OCI-LY1 (cell line): ENCODE measurements around the gene PUS10.
A peak's percentile ranks its signal among the peaks of the same experiment; 100 is the strongest.

Experiments
- H2AFZ ChIP-seq: fragments of 200-600 bp; sonication (generic), shearing (Covaris generic); 2 replicates; pipeline ENCODE4 v1.6.0; 2014; ENCODE audit warnings: antibody characterized with exemption, mild to moderate bottlenecking, low read length
- H3F3A ChIP-seq: fragments of 200-600 bp; sonication (generic), shearing (Covaris generic); 2 replicates; pipeline ENCODE4 v1.6.0; 2014; ENCODE audit warnings: mild to moderate bottlenecking, antibody characterized with exemption, low read length, moderate library complexity; ENCODE audit not compliant: insufficient read depth
- H3K27ac ChIP-seq: fragments of 200-600 bp; sonication (generic); 2 replicates; pipeline ENCODE4 v1.5.1; 2014; ENCODE audit warnings: low read length, mixed run types, mild to moderate bottlenecking, low read depth; ENCODE audit not compliant: poor library complexity, severe bottlenecking
- H3K27me3 ChIP-seq: fragments of 200-600 bp; sonication (generic); 2 replicates; pipeline ENCODE4 v1.6.0; 2014; ENCODE audit warnings: antibody characterized with exemption, mild to moderate bottlenecking, low read length, moderate library complexity; ENCODE audit not compliant: insufficient read depth
- H3K36me3 ChIP-seq: fragments of 200-600 bp; sonication (generic); 2 replicates; pipeline ENCODE4 v1.6.1; 2014; ENCODE audit warnings: mild to moderate bottlenecking, antibody characterized with exemption, low read length, moderate library complexity, mixed read lengths; ENCODE audit not compliant: insufficient read depth
- H3K4me1 ChIP-seq: fragments of 200-600 bp; sonication (generic); 2 replicates; pipeline ENCODE4 v1.5.1; 2014; ENCODE audit warnings: mild to moderate bottlenecking, low read length, moderate library complexity; ENCODE audit not compliant: insufficient read depth, severe bottlenecking
- H3K4me2 ChIP-seq: fragments of 200-600 bp; sonication (generic), shearing (Covaris generic); 2 replicates; pipeline ENCODE4 v1.6.1; 2014; ENCODE audit warnings: low read length
- H3K4me3 ChIP-seq: fragments of 200-600 bp; sonication (generic); 2 replicates; pipeline ENCODE4 v1.5.1; 2014; ENCODE audit warnings: low read length, low read depth, mild to moderate bottlenecking, mixed read lengths; ENCODE audit not compliant: poor library complexity, severe bottlenecking
- H3K79me2 ChIP-seq: fragments of 200-600 bp; shearing (Covaris generic); 2 replicates; pipeline ENCODE4 v1.6.1; 2016; ENCODE audit warnings: mixed run types, low read length, mixed read lengths; ENCODE audit not compliant: insufficient read depth
- H3K9ac ChIP-seq: fragments of 200-600 bp; sonication (generic), shearing (Covaris generic); 2 replicates; pipeline ENCODE4 v1.6.1; 2014; ENCODE audit warnings: mild to moderate bottlenecking, low read length, mixed read lengths
- H3K9me2 ChIP-seq: fragments of 200-600 bp; sonication (generic), shearing (Covaris generic); 2 replicates; pipeline ENCODE4 v1.6.1; 2014; ENCODE audit warnings: low read depth, mild to moderate bottlenecking, low read length, mixed read lengths
- H3K9me3 ChIP-seq: fragments of 200-600 bp; shearing (Covaris generic); 2 replicates; pipeline ENCODE4 v1.6.1; 2014; ENCODE audit warnings: low read length, mixed read lengths
- H4K20me1 ChIP-seq: fragments of 200-600 bp; sonication (generic), shearing (Covaris generic); 2 replicates; pipeline ENCODE4 v1.6.0; 2016; ENCODE audit warnings: mild to moderate bottlenecking, low read length; ENCODE audit not compliant: insufficient read depth
- CTCF ChIP-seq: fragments of 200-600 bp; sonication (generic), shearing (Covaris generic); IDR thresholded peaks from 2 replicates; pipeline ENCODE4 v1.5.1; 2017; ENCODE audit warnings: mild to moderate bottlenecking, antibody characterized with exemption, low read length, moderate library complexity, mixed read lengths
- EZH2 ChIP-seq: fragments of 200-600 bp; sonication (generic), shearing (Covaris generic); IDR thresholded peaks from 2 replicates; pipeline ENCODE4 v1.8.0; 2017; ENCODE audit warnings: borderline replicate concordance, mixed run types, mild to moderate bottlenecking, antibody characterized with exemption, low read length, moderate library complexity, mixed read lengths

PUS10 gene

GRCh38 chr2:61005736-61006135 is 12.3 kb downstream of the PUS10 start:
- H3K9me2 ChIP-seq: no peaks in the 10 kb centered on the region
- H3F3A ChIP-seq: no peaks in the 10 kb centered on the region
- H3K4me2 ChIP-seq: no peak overlapping the region
- H3K27ac ChIP-seq: no peak overlapping the region
- no peaks in the 10 kb centered on the region; the same call in 1 of the 2 replicates for H3K36me3 ChIP-seq
- H3K4me1 ChIP-seq: peaks cover 14% of the 10 kb centered on the region
- H2AFZ ChIP-seq: no peak overlapping the region
- H3K79me2 ChIP-seq: no peaks in the 10 kb centered on the region
- no peak overlapping the region for H3K9ac ChIP-seq
- H3K27me3 ChIP-seq: no peaks in the 10 kb centered on the region
- no peaks in the 10 kb centered on the region for H3K9me3 ChIP-seq
- no peaks in the 10 kb centered on the region for H4K20me1 ChIP-seq
- no peak overlapping the region for H3K4me3 ChIP-seq
- TF ChIP-seq CTCF (no peak), EZH2 (no peak)

- H2AFZ ChIP-seq: no peak overlapping the region
- peaks cover 42% of the 10 kb centered on the region for H3K4me1 ChIP-seq
- H3K9ac ChIP-seq: no peak overlapping the region
- no peak overlapping the region for H3K4me3 ChIP-seq
- no peaks in the 10 kb centered on the region for H3K79me2 ChIP-seq
- H3K9me3 ChIP-seq: no peaks in the 10 kb centered on the region
- H3K36me3 ChIP-seq: no peaks in the 10 kb centered on the region
- H3F3A ChIP-seq: no peaks in the 10 kb centered on the region
- peak; percentile 86 for TF ChIP-seq CTCF
- TF ChIP-seq EZH2: no peak
- H3K4me2 ChIP-seq: no peak overlapping the region
- no peaks in the 10 kb centered on the region for H3K27me3 ChIP-seq
- peak overlapping the region; percentile 55 for H3K27ac ChIP-seq
- no peaks in the 10 kb centered on the region for H3K9me2 ChIP-seq
- no peaks in the 10 kb centered on the region for H4K20me1 ChIP-seq
These were observed 19.2 kb downstream of the PUS10 start for GRCh38 chr2:60998628-60999545.

GRCh38 chr2:60994131-60994530 is 23.9 kb downstream of the PUS10 start:
- peaks cover 59% of the 10 kb centered on the region for H3K4me1 ChIP-seq
- 0 out of 2 replicates have a peak, but pooled peaks cover 2% of the 10 kb centered on the region for H3K9me3 ChIP-seq

More at GRCh38 chr2:60994131-60994530, 23.9 kb downstream of the PUS10 start:
- H3K4me2 ChIP-seq: peak overlapping the region; percentile 50; the same call in 1 of the 2 replicates
- peaks cover 11% of the 10 kb centered on the region; the same call in 1 of the 2 replicates for H3K36me3 ChIP-seq
- peak overlapping the region; percentile 90 for H3K27ac ChIP-seq
- H3K9ac ChIP-seq: peak overlapping the region; percentile 41; the same call in 1 of the 2 replicates
- TF ChIP-seq EZH2 (no peak), CTCF (no peak)
- no peaks in the 10 kb centered on the region for H3F3A ChIP-seq
- H3K27me3 ChIP-seq: no peaks in the 10 kb centered on the region
- no peak overlapping the region for H2AFZ ChIP-seq
- H3K4me3 ChIP-seq: no peak overlapping the region
- H3K79me2 ChIP-seq: no peaks in the 10 kb centered on the region
- H3K9me2 ChIP-seq: no peaks in the 10 kb centered on the region
- no peaks in the 10 kb centered on the region for H4K20me1 ChIP-seq
